ENCODE measurements around the gene GFM2.
"Not testable (repeated sequence)": the region's sequence is repeated elsewhere in the genome, so short reads cannot be mapped to it uniquely, and the experiment has no call there.

GFM2 gene

DNA sequence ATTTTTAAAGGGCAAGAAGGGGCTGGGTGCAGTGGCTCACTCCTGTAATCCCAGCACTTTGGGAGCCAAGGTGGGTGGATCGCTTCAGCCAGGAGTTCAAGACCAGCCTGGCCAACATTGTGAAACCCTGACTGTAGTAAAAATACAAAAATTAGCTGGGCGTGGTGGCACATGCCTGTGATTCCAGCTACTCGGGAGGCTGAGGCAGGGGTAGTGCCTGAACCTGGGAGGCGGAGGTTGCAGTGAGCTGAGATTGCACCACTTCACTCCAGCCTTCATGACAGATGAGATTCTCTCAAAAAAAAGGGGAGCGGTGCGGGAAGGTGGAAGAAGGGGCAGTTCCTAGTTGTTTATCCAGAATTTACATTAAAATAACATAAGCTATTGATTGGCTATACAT is 90.5 kb downstream of the GFM2 start:
- H3K9me3 ChIP-seq (ENCODE audit: control insufficient read depth in 2 of 2, low read length in 2 of 2); H3K4me3 ChIP-seq (ENCODE audit: low read length in 2 of 2); H3K27me3 ChIP-seq (ENCODE audit: control insufficient read depth in 2 of 2, insufficient read depth in 2 of 2, low read length in 2 of 2); H3K4me1 ChIP-seq (ENCODE audit: control insufficient read depth in 2 of 2, insufficient read depth in 2 of 2, low read length in 2 of 2); H3K36me3 ChIP-seq (ENCODE audit: control insufficient read depth in 2 of 2, insufficient read depth in 2 of 2, low read length in 2 of 2); H3K27ac ChIP-seq (ENCODE audit: low read depth in 2 of 2, low read length in 2 of 2); H3K9ac ChIP-seq (ENCODE audit: low read depth in 1 of 2, low read length in 2 of 2): not testable (repeated sequence)

- H3K27ac ChIP-seq (ENCODE audit: low read depth in 2 of 2, low read length in 2 of 2) = no peak overlapping the region
- H3K36me3 ChIP-seq (ENCODE audit: control insufficient read depth in 2 of 2, insufficient read depth in 2 of 2, low read length in 2 of 2) = no peaks in the 10 kb centered on the region
- no peaks in the 10 kb centered on the region for H3K9me3 ChIP-seq (ENCODE audit: control insufficient read depth in 2 of 2, low read length in 2 of 2)
- H3K4me3 ChIP-seq (ENCODE audit: low read length in 2 of 2) = no peak overlapping the region
- no peak overlapping the region for H3K9ac ChIP-seq (ENCODE audit: low read depth in 1 of 2, low read length in 2 of 2)
- H3K4me1 ChIP-seq (ENCODE audit: control insufficient read depth in 2 of 2, insufficient read depth in 2 of 2, low read length in 2 of 2) = no peaks in the 10 kb centered on the region
- no peaks in the 10 kb centered on the region for H3K27me3 ChIP-seq (ENCODE audit: control insufficient read depth in 2 of 2, insufficient read depth in 2 of 2, low read length in 2 of 2)
Observed at GRCh38 chr5:74673011-74673790, 93.7 kb downstream of the GFM2 start.

- H3K27me3 ChIP-seq (ENCODE audit: control insufficient read depth in 2 of 2, insufficient read depth in 2 of 2, low read length in 2 of 2) = no peaks in the 10 kb centered on the region
- no peak overlapping the region for H3K9ac ChIP-seq (ENCODE audit: low read depth in 1 of 2, low read length in 2 of 2)
- no peaks in the 10 kb centered on the region for H3K36me3 ChIP-seq (ENCODE audit: control insufficient read depth in 2 of 2, insufficient read depth in 2 of 2, low read length in 2 of 2)
- H3K9me3 ChIP-seq (ENCODE audit: control insufficient read depth in 2 of 2, low read length in 2 of 2) = no peaks in the 10 kb centered on the region
- no peaks in the 10 kb centered on the region for H3K4me1 ChIP-seq (ENCODE audit: control insufficient read depth in 2 of 2, insufficient read depth in 2 of 2, low read length in 2 of 2)
- no peak overlapping the region for H3K4me3 ChIP-seq (ENCODE audit: low read length in 2 of 2)
- H3K27ac ChIP-seq (ENCODE audit: low read depth in 2 of 2, low read length in 2 of 2) = no peak overlapping the region
Observed at GRCh38 chr5:74672215-74672877, 94.6 kb downstream of the GFM2 start.

Measured in mucosa of rectum (tissue), 2 donors.